Spinal cord (tissue), 10 donors: ENCODE data around the gene METRNL. TPM values are rescaled to one million over a fixed set of nuclear protein-coding genes. Genes with fewer than 3 reads are reported as not detected.

ENCODE experiments used
- DNase-seq, 6 donors: peaks; one replicate each; pipeline versions ENCODE4 v3.0.0 to v3.0.0-alpha.2; 2013 to 2015; ENCODE audit warnings: low spot score in 6 of 6, low read depth in 4 of 6
- H3K27ac ChIP-seq: one replicate; pipeline ENCODE4 v1.5.1; 2013; ENCODE audit warnings: low read depth, low read length, control low read depth
- H3K27me3 ChIP-seq: one replicate; pipeline ENCODE4 v1.6.1; 2013; ENCODE audit warnings: low read length; ENCODE audit not compliant: control insufficient read depth, insufficient read depth
- H3K36me3 ChIP-seq: one replicate; pipeline ENCODE4 v1.6.1; 2013; ENCODE audit warnings: low read length; ENCODE audit not compliant: control insufficient read depth, insufficient read depth
- H3K4me1 ChIP-seq: one replicate; pipeline ENCODE4 v1.6.1; 2013; ENCODE audit warnings: low read length; ENCODE audit not compliant: control insufficient read depth, insufficient read depth
- H3K4me3 ChIP-seq: one replicate; pipeline ENCODE4 v1.5.1; 2013; ENCODE audit warnings: low read depth, low read length, control low read depth
- H3K9me3 ChIP-seq: one replicate; pipeline ENCODE4 v1.6.1; 2013; ENCODE audit warnings: low read length; ENCODE audit not compliant: control insufficient read depth, insufficient read depth
- WGBS: methylation state at CpG from one replicate; pipeline ENCODE4 v1.1.5; 2013; ENCODE audit warnings: missing lambda C conversion rate; ENCODE audit not compliant: insufficient coverage; 5-methylcytosine and 5-hydroxymethylcytosine counted together
- polyA plus RNA-seq, 2 donors: library from polyadenylated mRNA; unstranded; fragments of 120-200 nt; gene quantifications; one replicate each; pipeline ENCODE4 v1.2.1, GENCODE V29; 2013; ENCODE audit not compliant: insufficient read length in 2 of 2
- total RNA-seq, 2 donors: library from RNA; depleted of rRNA in 1 of 2; stranded (reverse); fragments of 120-200 nt in 1 of 2; fragments of >200 nt in 1 of 2; gene quantifications; one replicate each; pipeline versions ENCODE4 v1.2.3 to v1.2.4, GENCODE V29; 2013 to 2014
- donor health status: healthy.

Gene METRNL
- total and polyA plus RNA-seq, 4 donors: 35.7 to 133 (median 47.8) TPM

DNA sequence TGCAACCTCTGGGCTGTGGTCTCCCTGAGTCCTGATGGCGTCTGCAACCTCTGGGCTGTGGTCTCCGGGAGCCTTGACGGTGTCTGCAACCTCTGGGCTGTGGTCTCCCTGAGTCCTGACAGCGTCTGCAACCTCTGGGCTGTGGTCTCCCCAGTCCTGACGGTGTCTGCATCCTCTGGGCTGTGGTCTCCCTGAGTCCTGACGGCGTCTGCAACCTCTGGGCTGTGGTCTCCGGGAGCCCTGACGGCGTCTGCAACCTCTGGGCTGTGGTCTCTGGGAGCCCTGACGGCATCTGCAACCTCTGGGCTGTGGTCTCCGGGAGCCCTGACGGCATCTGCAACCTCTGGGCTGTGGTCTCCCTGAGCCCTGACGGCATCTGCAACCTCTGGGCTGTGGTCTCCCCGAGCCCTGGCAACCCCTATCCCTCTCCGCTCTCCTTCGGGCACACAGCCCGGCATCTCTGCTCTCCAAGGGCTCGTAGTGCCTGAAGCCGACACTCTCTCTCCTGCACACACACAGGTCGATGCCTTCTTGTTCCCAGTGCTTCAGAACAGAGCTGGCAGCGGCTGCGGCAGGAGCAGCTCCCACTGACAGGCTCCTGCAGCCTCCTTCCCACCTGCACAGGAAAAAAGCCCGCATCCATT, 45.6 kb downstream of the METRNL start:
- peaks cover 10% of the 10 kb centered on the region for H3K4me1 ChIP-seq
- H3K27me3 ChIP-seq: no peaks in the 10 kb centered on the region
- WGBS: 91% methylated on average over 23 of the region's 24 CpGs
- DNase-seq: no peak
- no peaks in the 10 kb centered on the region for H3K9me3 ChIP-seq
- no peaks in the 10 kb centered on the region for H3K36me3 ChIP-seq
- H3K27ac ChIP-seq: no peak overlapping the region
- no peak overlapping the region for H3K4me3 ChIP-seq

DNA sequence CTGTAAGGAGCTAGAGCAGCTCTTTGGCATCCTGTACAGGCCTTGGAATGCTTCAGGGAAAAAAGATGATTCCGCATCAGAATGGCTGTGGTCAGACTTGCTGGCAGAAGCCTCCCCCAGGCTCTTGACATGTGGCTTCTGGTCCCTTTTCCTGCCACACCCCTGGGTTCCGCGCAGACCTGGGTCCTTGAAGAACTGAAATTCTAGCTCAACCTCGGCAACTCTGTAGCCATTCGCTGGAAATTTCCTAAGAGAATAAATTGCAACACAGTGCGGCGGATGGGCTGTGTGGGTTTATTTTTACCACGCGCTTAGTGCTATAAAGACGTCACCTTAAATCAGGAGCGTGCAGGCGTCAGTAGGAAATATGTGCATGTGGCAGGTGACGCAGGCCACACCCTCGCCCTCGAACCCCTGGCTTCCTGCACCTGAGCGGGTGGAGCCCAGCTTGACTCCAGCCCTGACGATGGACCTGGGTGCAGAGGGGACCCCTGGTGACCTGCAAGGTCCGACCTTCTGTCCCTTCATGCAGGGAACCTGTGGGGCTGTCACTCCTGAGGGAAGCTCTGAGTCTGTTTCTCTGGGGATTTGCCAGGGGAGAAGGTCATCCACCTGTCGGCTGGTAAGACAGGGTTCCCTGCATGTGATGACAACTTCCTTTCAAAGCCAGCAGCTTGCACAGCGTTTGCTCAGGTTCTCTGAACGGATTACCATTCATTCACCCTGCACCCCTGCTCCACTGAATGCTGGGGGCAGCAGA, 46.3 kb downstream of the METRNL start:
- Histone ChIP-seq H3K4me3 (no peak overlapping the region), H3K9me3 (no peaks in the 10 kb centered on the region), H3K27ac (no peak overlapping the region), H3K36me3 (no peaks in the 10 kb centered on the region), H3K27me3 (no peaks in the 10 kb centered on the region), H3K4me1 (peaks cover 10% of the 10 kb centered on the region)
- DNase-seq: peak in 1 of 6 donors; percentile 29
- WGBS: 82% methylated on average over 19 of the region's 21 CpGs

DNA sequence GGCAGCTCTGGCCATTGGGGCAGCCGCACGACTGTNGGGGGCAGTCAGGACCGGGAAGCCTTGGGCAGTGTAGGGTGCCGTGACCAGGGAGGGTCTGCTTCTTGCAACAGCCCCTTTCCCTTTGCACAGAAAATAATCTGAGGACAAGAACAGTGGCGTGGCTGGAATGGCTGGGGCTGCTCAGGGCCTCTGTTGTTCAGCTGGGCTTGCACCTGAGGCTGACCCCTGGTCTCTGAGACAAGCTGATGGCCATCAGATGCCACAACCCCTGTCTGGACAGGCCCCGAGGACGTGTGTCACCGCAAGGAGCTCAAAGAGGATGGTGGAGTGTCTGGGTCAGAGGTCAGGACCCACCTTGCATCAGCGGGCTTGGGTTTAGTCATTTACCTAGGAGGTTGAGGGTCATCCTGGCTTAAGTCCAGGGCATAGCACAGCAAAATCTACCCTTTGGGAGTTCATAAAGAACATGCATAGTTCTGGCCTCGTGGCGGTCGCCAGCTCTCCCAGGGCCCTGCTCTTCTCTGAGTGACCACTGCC, 46.9 kb downstream of the METRNL start:
- Histone ChIP-seq H3K9me3 (no peaks in the 10 kb centered on the region), H3K4me3 (no peak overlapping the region), H3K4me1 (peaks cover 10% of the 10 kb centered on the region), H3K27me3 (no peaks in the 10 kb centered on the region), H3K27ac (no peak overlapping the region), H3K36me3 (no peaks in the 10 kb centered on the region)
- no peak for DNase-seq
- WGBS: 81% methylated on average over 10 of the region's 12 CpGs

DNA sequence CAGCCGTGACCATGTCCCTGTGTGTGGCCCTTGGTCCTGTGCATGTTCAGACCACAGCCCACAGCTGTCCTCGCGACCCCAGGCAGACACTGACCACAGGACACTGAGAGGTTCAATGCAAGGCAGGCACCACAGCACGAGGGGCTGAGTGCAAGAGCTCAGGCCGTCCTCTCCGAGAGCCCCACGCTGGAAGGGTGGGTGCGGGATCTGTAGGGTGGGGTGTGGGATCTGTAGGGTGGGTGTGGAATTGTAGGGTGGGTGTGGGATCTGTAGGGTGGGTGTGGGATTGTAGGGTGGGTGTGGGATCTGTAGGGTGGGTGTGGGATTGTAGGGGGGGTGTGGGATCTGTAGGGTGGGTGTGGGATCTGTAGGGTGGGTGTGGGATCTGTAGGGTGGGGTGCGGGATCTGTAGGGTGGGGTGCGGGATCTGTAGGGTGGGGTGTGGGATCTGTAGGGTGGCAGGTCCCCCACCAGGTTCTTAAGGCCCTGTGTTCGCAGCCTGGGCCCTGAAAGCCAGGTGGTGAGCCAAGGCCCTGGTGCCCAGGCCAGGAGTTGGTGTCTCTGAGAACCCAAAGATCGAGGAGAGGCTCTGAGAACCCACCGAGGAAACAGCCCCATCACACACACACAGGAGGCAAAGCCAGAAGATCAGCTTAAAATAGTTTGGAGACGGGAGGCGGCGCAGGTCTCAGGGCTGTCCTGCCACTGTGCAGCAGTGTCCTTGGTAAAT, 48.2 kb downstream of the METRNL start:
- Histone ChIP-seq H3K27ac (no peak overlapping the region), H3K4me3 (no peak overlapping the region), H3K27me3 (no peaks in the 10 kb centered on the region), H3K4me1 (peaks cover 10% of the 10 kb centered on the region), H3K36me3 (no peaks in the 10 kb centered on the region), H3K9me3 (no peaks in the 10 kb centered on the region)
- 87% methylated on average over 10 of the region's 16 CpGs for WGBS
- no peak for DNase-seq

DNA sequence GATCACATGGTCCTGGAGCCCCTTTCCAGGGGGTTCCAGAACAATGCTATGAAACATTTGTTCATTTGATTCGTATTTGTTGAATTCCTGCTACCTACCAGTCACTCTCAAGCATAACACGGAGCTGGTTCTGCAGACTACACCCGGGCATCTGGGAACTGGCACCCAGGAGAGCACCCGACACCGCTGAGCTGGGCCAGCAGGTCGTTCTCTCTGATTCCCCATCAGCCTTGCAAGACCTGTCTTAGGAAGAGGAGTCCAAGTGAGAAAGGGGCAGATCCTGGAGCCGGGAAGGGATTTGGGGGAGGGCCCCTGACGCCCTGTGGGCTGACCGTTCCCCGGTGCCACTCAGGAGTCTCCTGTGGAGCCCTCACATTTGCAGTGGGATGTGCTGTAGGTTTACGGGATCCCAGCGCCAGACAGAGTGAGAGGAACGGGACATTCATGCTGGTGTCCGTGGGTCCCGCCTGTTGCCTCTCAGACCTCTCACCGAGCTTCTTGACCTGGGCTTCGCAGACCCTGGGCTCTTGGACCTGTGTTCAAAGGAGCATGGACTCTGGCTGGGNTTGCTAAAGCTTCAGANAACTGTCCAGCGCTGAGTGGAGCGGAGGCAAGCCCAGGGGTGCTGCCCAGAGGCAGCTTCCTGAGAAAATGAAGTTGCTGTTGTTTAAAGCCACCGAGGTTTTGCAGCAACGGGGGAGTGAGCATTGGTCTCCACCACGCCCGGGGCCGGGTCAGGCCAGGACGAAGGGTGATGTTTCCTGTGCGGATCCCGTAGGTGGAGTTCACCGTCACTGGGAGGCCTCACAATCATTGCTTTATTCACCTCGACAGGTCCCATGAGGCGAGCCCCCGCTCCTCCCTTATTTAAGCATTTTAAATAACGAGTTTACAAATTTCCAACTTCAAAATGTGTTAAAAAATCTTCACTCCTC, 49.2 kb downstream of the METRNL start:
- no peaks in the 10 kb centered on the region for H3K27me3 ChIP-seq
- 86% methylated on average over 29 of the region's 32 CpGs for WGBS
- no peaks in the 10 kb centered on the region for H3K36me3 ChIP-seq
- peaks cover 10% of the 10 kb centered on the region for H3K4me1 ChIP-seq
- H3K9me3 ChIP-seq: no peaks in the 10 kb centered on the region
- DNase-seq: no peak
- H3K4me3 ChIP-seq: no peak overlapping the region
- no peak overlapping the region for H3K27ac ChIP-seq

DNA sequence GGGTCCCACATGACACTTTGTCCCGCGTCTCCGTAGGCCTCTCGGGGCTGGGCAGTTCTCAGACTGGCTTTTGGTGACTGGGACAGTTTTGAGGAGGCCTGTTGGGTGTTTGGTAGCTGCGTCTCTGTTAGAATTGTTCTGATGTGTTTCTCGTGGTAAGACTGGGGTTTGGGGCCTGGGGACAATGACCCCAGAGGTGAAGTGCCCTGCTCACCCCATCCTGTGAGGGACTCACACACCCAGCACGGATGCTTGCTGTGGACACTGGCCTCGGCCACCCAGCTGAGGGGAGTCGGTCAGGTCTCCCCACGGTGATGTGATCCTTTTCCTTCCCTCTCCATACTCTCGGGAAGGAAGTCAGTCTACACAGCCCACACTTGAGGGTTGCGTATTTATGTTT, 50.3 kb downstream of the METRNL start:
- H3K4me3 ChIP-seq: no peak overlapping the region
- H3K27ac ChIP-seq: no peak overlapping the region
- no peaks in the 10 kb centered on the region for H3K9me3 ChIP-seq
- peaks cover 10% of the 10 kb centered on the region for H3K4me1 ChIP-seq
- H3K27me3 ChIP-seq: no peaks in the 10 kb centered on the region
- H3K36me3 ChIP-seq: no peaks in the 10 kb centered on the region
- no peak for DNase-seq
- 88% methylated on average over 3 of the region's 12 CpGs for WGBS

DNA sequence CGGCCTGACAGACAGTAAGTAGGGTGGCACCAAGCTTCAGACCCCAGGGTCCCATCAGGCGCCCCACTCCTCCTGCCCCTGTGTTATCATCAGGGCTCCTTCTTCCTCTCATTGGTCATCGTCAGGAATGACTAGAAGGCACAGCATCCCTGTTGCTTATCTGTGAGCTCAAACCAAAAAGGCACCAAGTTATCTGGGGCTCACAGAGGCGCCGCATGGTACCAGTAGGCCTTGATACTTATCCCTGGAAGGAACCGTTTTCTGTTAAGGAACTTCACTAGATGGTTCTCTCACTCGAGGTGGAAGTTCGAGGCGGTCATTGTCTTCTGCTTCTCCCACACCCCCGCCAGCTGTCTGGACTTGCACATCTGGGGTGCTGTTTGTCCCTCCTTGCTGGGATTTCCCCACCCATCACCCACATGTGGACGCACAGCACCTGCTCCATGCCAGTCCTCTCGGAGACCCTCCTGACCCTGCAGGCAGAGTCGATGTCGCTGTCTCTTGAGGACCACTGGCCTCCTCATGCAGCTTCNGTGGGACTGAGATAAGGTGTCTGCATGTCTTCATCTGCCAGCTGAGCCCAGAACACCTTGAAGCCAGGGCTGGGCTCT, 52.1 kb downstream of the METRNL start:
- no peaks in the 10 kb centered on the region for H3K4me1 ChIP-seq
- H3K27ac ChIP-seq: no peak overlapping the region
- WGBS: 96% methylated on average over 14 of the region's 14 CpGs
- H3K9me3 ChIP-seq: no peaks in the 10 kb centered on the region
- H3K4me3 ChIP-seq: no peak overlapping the region
- H3K36me3 ChIP-seq: no peaks in the 10 kb centered on the region
- no peaks in the 10 kb centered on the region for H3K27me3 ChIP-seq
- no peak for DNase-seq

DNA sequence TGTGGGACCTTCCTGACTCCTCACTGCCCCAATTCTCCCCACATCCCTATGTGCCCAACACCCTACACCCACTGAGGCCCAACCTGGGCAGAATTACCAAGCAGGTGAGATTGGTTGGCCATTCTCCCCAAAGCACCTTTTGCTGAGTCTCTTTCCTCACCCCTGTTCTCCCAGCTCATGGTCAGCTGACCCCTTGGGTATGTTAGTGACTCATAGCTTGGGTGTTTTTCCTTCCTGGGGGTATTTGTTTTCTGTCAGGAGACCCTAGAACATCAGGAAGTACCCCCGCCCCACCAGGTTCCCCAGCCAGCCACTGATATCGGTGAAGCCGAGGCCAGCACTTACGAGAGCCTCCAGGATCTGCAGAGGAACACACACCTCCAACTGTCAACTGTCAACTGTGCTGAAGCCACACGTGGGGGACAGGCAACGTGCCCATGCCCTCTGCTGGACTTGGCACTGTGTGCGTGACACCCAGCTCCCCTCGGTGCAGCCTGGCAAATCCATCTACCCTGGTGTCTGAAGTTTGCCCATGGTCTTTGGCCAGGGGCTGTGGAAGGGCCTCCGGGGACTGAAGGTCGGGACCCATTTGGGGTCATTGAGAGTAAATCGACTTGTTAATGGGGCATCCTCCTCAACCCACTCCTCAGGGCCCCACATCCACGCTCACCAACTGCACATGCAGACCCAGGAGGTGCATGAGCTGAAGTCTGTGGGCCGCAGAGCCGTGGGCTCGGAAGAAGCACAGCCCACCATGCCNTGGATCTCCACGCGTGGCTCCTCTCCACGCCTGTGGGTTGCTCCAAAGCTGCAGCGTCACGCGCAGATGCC, 53.1 kb downstream of the METRNL start:
- Histone ChIP-seq H3K4me1 (no peaks in the 10 kb centered on the region), H3K27me3 (no peaks in the 10 kb centered on the region), H3K4me3 (no peak overlapping the region), H3K9me3 (no peaks in the 10 kb centered on the region), H3K36me3 (no peaks in the 10 kb centered on the region), H3K27ac (no peak overlapping the region)
- DNase-seq: no peak
- 90% methylated on average over 21 of the region's 21 CpGs for WGBS
